ENCODE results near the gene CRYBB3.

Gene CRYBB3

GRCh38 chr22:25161916-25162530, 37.6 kb upstream of the CRYBB3 start:
- no peak for TF ChIP-seq EGR1 (IDR thresholded peaks at IDR 0.05)
- TF ChIP-seq TAF1 (IDR thresholded peaks at IDR 0.05; ENCODE audit: low read depth): no peak
- no peak for TF ChIP-seq REST (IDR thresholded peaks at IDR 0.05; ENCODE audit: low read depth)
- no peak for TF ChIP-seq CREB1 (IDR thresholded peaks at IDR 0.05; ENCODE audit: low read depth)
- TF ChIP-seq NFIC (IDR thresholded peaks at IDR 0.05): no peak
- TF ChIP-seq CEBPB (IDR thresholded peaks at IDR 0.05): no peak
- no peak for TF ChIP-seq EP300 (IDR thresholded peaks at IDR 0.05; ENCODE audit: borderline replicate concordance)
- TF ChIP-seq TCF12 (IDR thresholded peaks at IDR 0.05; ENCODE audit: low read depth): no peak
- no peak for TF ChIP-seq RAD21 (IDR thresholded peaks at IDR 0.05; ENCODE audit: low read depth)
- no peak for TF ChIP-seq TEAD4 (IDR thresholded peaks at IDR 0.05)
- TF ChIP-seq FOXM1 (IDR thresholded peaks at IDR 0.05; ENCODE audit: borderline replicate concordance, low read depth): no peak
- TF ChIP-seq YY1 (IDR thresholded peaks at IDR 0.05; ENCODE audit: low read depth): no peak
- no peak for TF ChIP-seq USF1 (IDR thresholded peaks at IDR 0.05)
- no peak for TF ChIP-seq MAX (IDR thresholded peaks at IDR 0.05)
- no peak for TF ChIP-seq ZBTB7A (IDR thresholded peaks at IDR 0.05; ENCODE audit: low read depth)

GRCh38 chr22:25162561-25162960, 37.1 kb upstream of the CRYBB3 start:
- TF ChIP-seq CREB1 (IDR thresholded peaks at IDR 0.05; ENCODE audit: low read depth): no peak
- no peak for TF ChIP-seq TCF12 (IDR thresholded peaks at IDR 0.05; ENCODE audit: low read depth)
- TF ChIP-seq MAX (IDR thresholded peaks at IDR 0.05): no peak
- no peak for TF ChIP-seq REST (IDR thresholded peaks at IDR 0.05; ENCODE audit: low read depth)
- no peak for TF ChIP-seq RAD21 (IDR thresholded peaks at IDR 0.05; ENCODE audit: low read depth)
- TF ChIP-seq USF1 (IDR thresholded peaks at IDR 0.05): no peak
- TF ChIP-seq FOXM1 (IDR thresholded peaks at IDR 0.05; ENCODE audit: borderline replicate concordance, low read depth): no peak
- TF ChIP-seq NFIC (IDR thresholded peaks at IDR 0.05): no peak
- TF ChIP-seq ZBTB7A (IDR thresholded peaks at IDR 0.05; ENCODE audit: low read depth): no peak
- no peak for TF ChIP-seq CEBPB (IDR thresholded peaks at IDR 0.05)

GRCh38 chr22:25165785-25166184, 33.9 kb upstream of the CRYBB3 start:
- TF ChIP-seq EGR1 (IDR thresholded peaks at IDR 0.05) (no peak), NFIC (IDR thresholded peaks at IDR 0.05) (no peak), FOXM1 (IDR thresholded peaks at IDR 0.05; ENCODE audit: borderline replicate concordance, low read depth) (no peak), ZBTB7A (IDR thresholded peaks at IDR 0.05; ENCODE audit: low read depth) (no peak), MAX (IDR thresholded peaks at IDR 0.05) (no peak), TCF12 (IDR thresholded peaks at IDR 0.05; ENCODE audit: low read depth) (no peak), TEAD4 (IDR thresholded peaks at IDR 0.05) (no peak), CREB1 (IDR thresholded peaks at IDR 0.05; ENCODE audit: low read depth) (no peak), TAF1 (IDR thresholded peaks at IDR 0.05; ENCODE audit: low read depth) (no peak), CEBPB (IDR thresholded peaks at IDR 0.05) (no peak), YY1 (IDR thresholded peaks at IDR 0.05; ENCODE audit: low read depth) (no peak), EP300 (IDR thresholded peaks at IDR 0.05; ENCODE audit: borderline replicate concordance) (no peak), RAD21 (IDR thresholded peaks at IDR 0.05; ENCODE audit: low read depth) (no peak), REST (IDR thresholded peaks at IDR 0.05; ENCODE audit: low read depth) (no peak), USF1 (IDR thresholded peaks at IDR 0.05) (no peak)

Data from Ishikawa (cell line).